IPS-20b (cell line): ENCODE measurements around the gene DICER1.

Experiments used
- H3K27ac ChIP-seq: one replicate; pipeline ENCODE4 v1.5.1; 2013; ENCODE audit warnings: low read length
- H3K27me3 ChIP-seq: 2 replicates; pipeline ENCODE4 v1.6.1; 2013; ENCODE audit warnings: mild to moderate bottlenecking, low read length, inconsistent platforms; ENCODE audit not compliant: insufficient read depth
- H3K36me3 ChIP-seq: 2 replicates; pipeline ENCODE4 v1.6.1; 2013; ENCODE audit warnings: low read depth, mild to moderate bottlenecking, inconsistent platforms, low read length, moderate library complexity; ENCODE audit not compliant: insufficient read depth
- H3K4me1 ChIP-seq: 2 replicates; pipeline ENCODE4 v1.6.1; 2013; ENCODE audit warnings: mild to moderate bottlenecking, control low read depth, inconsistent platforms, low read length, moderate library complexity; ENCODE audit not compliant: insufficient read depth
- H3K4me3 ChIP-seq: 2 replicates; pipeline ENCODE4 v1.5.1; 2013; ENCODE audit warnings: mild to moderate bottlenecking, low read length, inconsistent platforms
- H3K9ac ChIP-seq: 2 replicates; pipeline ENCODE4 v1.6.1; 2013; ENCODE audit warnings: low read depth, mild to moderate bottlenecking, inconsistent platforms, low read length, moderate library complexity
- H3K9me3 ChIP-seq: 2 replicates; pipeline ENCODE4 v1.6.1; 2013; ENCODE audit warnings: mild to moderate bottlenecking, low read depth, low read length, inconsistent platforms; ENCODE audit not compliant: insufficient read depth

The DICER1 gene

GRCh38 chr14:95133282-95133681, 24.0 kb downstream of the DICER1 start:
- Histone ChIP-seq H3K9ac (no peak overlapping the region), H3K36me3 (peaks cover 49% of the 10 kb centered on the region), H3K27me3 (no peaks in the 10 kb centered on the region), H3K4me1 (peaks cover 14% of the 10 kb centered on the region; the same call in 1 of the 2 replicates), H3K4me3 (no peak overlapping the region), H3K27ac (no peak overlapping the region), H3K9me3 (no peaks in the 10 kb centered on the region)

- Histone ChIP-seq H3K36me3 (peaks cover 49% of the 10 kb centered on the region), H3K4me1 (peaks cover 8% of the 10 kb centered on the region; the same call in 1 of the 2 replicates)
Measured at GRCh38 chr14:95132760-95133159, 24.6 kb downstream of the DICER1 start.

GRCh38 chr14:95130549-95130948, 26.8 kb downstream of the DICER1 start:
- peaks cover 12% of the 10 kb centered on the region; the same call in 1 of the 2 replicates for H3K4me1 ChIP-seq
- H3K36me3 ChIP-seq = peaks cover 58% of the 10 kb centered on the region
- no peaks in the 10 kb centered on the region for H3K9me3 ChIP-seq
- no peak overlapping the region for H3K4me3 ChIP-seq
- no peak overlapping the region for H3K9ac ChIP-seq
- no peak overlapping the region for H3K27ac ChIP-seq
- no peaks in the 10 kb centered on the region for H3K27me3 ChIP-seq

More at GRCh38 chr14:95132760-95133159, 24.6 kb downstream of the DICER1 start:
- H3K9me3 ChIP-seq = no peaks in the 10 kb centered on the region
- no peak overlapping the region for H3K27ac ChIP-seq
- H3K4me3 ChIP-seq = no peak overlapping the region
- no peaks in the 10 kb centered on the region for H3K27me3 ChIP-seq
- no peak overlapping the region for H3K9ac ChIP-seq

GRCh38 chr14:95128140-95128539, 29.2 kb downstream of the DICER1 start:
- H3K27ac ChIP-seq = no peak overlapping the region
- peaks cover 11% of the 10 kb centered on the region; the same call in 1 of the 2 replicates for H3K4me1 ChIP-seq
- no peak overlapping the region for H3K4me3 ChIP-seq
- no peak overlapping the region for H3K9ac ChIP-seq
- H3K27me3 ChIP-seq = no peaks in the 10 kb centered on the region
- H3K36me3 ChIP-seq = peaks cover 76% of the 10 kb centered on the region
- H3K9me3 ChIP-seq = no peaks in the 10 kb centered on the region

- Histone ChIP-seq H3K27ac (no peak overlapping the region), H3K4me3 (no peak overlapping the region), H3K4me1 (peaks cover 11% of the 10 kb centered on the region; the same call in 1 of the 2 replicates), H3K9ac (no peak overlapping the region), H3K27me3 (no peaks in the 10 kb centered on the region), H3K9me3 (no peaks in the 10 kb centered on the region), H3K36me3 (peaks cover 71% of the 10 kb centered on the region)
Measured at GRCh38 chr14:95127531-95127911, 29.8 kb downstream of the DICER1 start.

- Histone ChIP-seq H3K4me3 (no peak overlapping the region), H3K9me3 (no peaks in the 10 kb centered on the region), H3K27ac (no peak overlapping the region), H3K4me1 (peaks cover 11% of the 10 kb centered on the region; the same call in 1 of the 2 replicates), H3K36me3 (peaks cover 66% of the 10 kb centered on the region), H3K9ac (no peak overlapping the region), H3K27me3 (no peaks in the 10 kb centered on the region)
Measured at GRCh38 chr14:95126906-95127530, 30.3 kb downstream of the DICER1 start.

- H3K9me3 ChIP-seq = no peaks in the 10 kb centered on the region
- no peak overlapping the region for H3K4me3 ChIP-seq
- no peak overlapping the region for H3K9ac ChIP-seq
- no peaks in the 10 kb centered on the region for H3K27me3 ChIP-seq
- H3K27ac ChIP-seq = no peak overlapping the region
- peaks cover 58% of the 10 kb centered on the region for H3K36me3 ChIP-seq
- H3K4me1 ChIP-seq = peaks cover 11% of the 10 kb centered on the region; the same call in 1 of the 2 replicates
Measured at GRCh38 chr14:95125915-95126314, 31.4 kb downstream of the DICER1 start.

- Histone ChIP-seq H3K27ac (no peak overlapping the region), H3K4me3 (no peak overlapping the region), H3K36me3 (peaks cover 57% of the 10 kb centered on the region)
Measured at GRCh38 chr14:95125221-95125620, 32.1 kb downstream of the DICER1 start.

GRCh38 chr14:95123891-95124579, 33.3 kb downstream of the DICER1 start:
- Histone ChIP-seq H3K27ac (no peak overlapping the region), H3K27me3 (no peaks in the 10 kb centered on the region), H3K4me3 (no peak overlapping the region), H3K4me1 (peaks cover 11% of the 10 kb centered on the region; the same call in 1 of the 2 replicates), H3K9me3 (no peaks in the 10 kb centered on the region), H3K9ac (no peak overlapping the region), H3K36me3 (peaks cover 53% of the 10 kb centered on the region)

More at GRCh38 chr14:95125221-95125620, 32.1 kb downstream of the DICER1 start:
- Histone ChIP-seq H3K9me3 (no peaks in the 10 kb centered on the region), H3K27me3 (no peaks in the 10 kb centered on the region), H3K4me1 (peaks cover 11% of the 10 kb centered on the region; the same call in 1 of the 2 replicates), H3K9ac (no peak overlapping the region)

- Histone ChIP-seq H3K9me3 (no peaks in the 10 kb centered on the region), H3K9ac (no peak overlapping the region), H3K4me1 (peaks cover 14% of the 10 kb centered on the region; the same call in 1 of the 2 replicates), H3K27me3 (no peaks in the 10 kb centered on the region), H3K4me3 (no peak overlapping the region), H3K36me3 (peaks cover 49% of the 10 kb centered on the region), H3K27ac (no peak overlapping the region)
Measured at GRCh38 chr14:95122621-95122945, 34.7 kb downstream of the DICER1 start.

- peaks cover 14% of the 10 kb centered on the region; the same call in 1 of the 2 replicates for H3K4me1 ChIP-seq
- peaks cover 54% of the 10 kb centered on the region for H3K36me3 ChIP-seq
- no peak overlapping the region for H3K4me3 ChIP-seq
- H3K27me3 ChIP-seq = no peaks in the 10 kb centered on the region
- no peaks in the 10 kb centered on the region for H3K9me3 ChIP-seq
- H3K27ac ChIP-seq = no peak overlapping the region
- H3K9ac ChIP-seq = no peak overlapping the region
Measured at GRCh38 chr14:95121911-95122620, 35.3 kb downstream of the DICER1 start.
